NB4 (cell line): ENCODE measurements around the gene LIMD2.

Experiments used
- CTCF ChIP-seq: IDR thresholded peaks from one replicate; pipeline ENCODE4 v1.5.1; 2012; ENCODE audit warnings: low read depth, low read length
- MYC ChIP-seq: IDR thresholded peaks from 2 replicates; pipeline ENCODE4 v1.6.1; 2011; ENCODE audit warnings: low read depth, low read length
- POLR2A ChIP-seq: IDR thresholded peaks from 2 replicates; pipeline ENCODE4 v1.6.1; 2011; ENCODE audit warnings: mild to moderate bottlenecking; ENCODE audit not compliant: insufficient read length; ENCODE audit errors: extremely low read depth

GRCh38 chr17:63705657-63706056, 5.7 kb upstream of the LIMD2 start:
- TF ChIP-seq CTCF (no peak), POLR2A (no peak), MYC (no peak)
